Thymus (tissue), 14 donors: Measurements from ENCODE around the gene CREB5. TPM values are rescaled to one million over a fixed set of nuclear protein-coding genes. Genes with fewer than 3 reads are reported as not detected.
A peak's percentile ranks its signal among the peaks of the same experiment; 100 is the strongest.

Source experiments
- DNase-seq, 9 donors: peaks; one replicate each; pipeline ENCODE4 v3.0.0-alpha.2; 2013; ENCODE audit warnings: low spot score in 9 of 9, low read depth in 6 of 9, missing footprints in 1 of 9
- H3K27ac ChIP-seq, 2 donors: one replicate each; pipeline ENCODE4 v1.5.1; 2013; ENCODE audit warnings: control low read depth in 1 of 2, low read depth in 1 of 2, low read length in 1 of 2, mild to moderate bottlenecking in 1 of 2, moderate library complexity in 1 of 2
- H3K27me3 ChIP-seq, 2 donors: one replicate each; pipeline ENCODE4 v1.5.1; 2013; ENCODE audit warnings: low read length in 1 of 2; ENCODE audit not compliant: control insufficient read depth in 2 of 2, insufficient read depth in 1 of 2
- H3K36me3 ChIP-seq, 2 donors: one replicate each; pipeline ENCODE4 v1.5.1; 2013; ENCODE audit warnings: low read length in 1 of 2, mild to moderate bottlenecking in 1 of 2, moderate library complexity in 1 of 2; ENCODE audit not compliant: control insufficient read depth in 2 of 2, insufficient read depth in 2 of 2
- H3K4me1 ChIP-seq, 2 donors: one replicate each; pipeline ENCODE4 v1.5.1; 2013; ENCODE audit warnings: low read length in 2 of 2; ENCODE audit not compliant: control insufficient read depth in 2 of 2, insufficient read depth in 2 of 2
- H3K4me3 ChIP-seq, 2 donors: one replicate each; pipeline ENCODE4 v1.5.1; 2013; ENCODE audit warnings: low read length in 2 of 2, control low read depth in 1 of 2, mild to moderate bottlenecking in 1 of 2
- H3K9me3 ChIP-seq, 2 donors: one replicate each; pipeline ENCODE4 v1.5.1; 2013; ENCODE audit warnings: low read length in 1 of 2, mild to moderate bottlenecking in 1 of 2; ENCODE audit not compliant: control insufficient read depth in 2 of 2, insufficient read depth in 1 of 2
- WGBS: extraction: QIAGEN DNeasy Blood & Tissue Kit; methylation state at CpG from one replicate; pipeline ENCODE4 v1.1.7; 2013; 5-methylcytosine and 5-hydroxymethylcytosine counted together
- long read RNA-seq, 10 donors: transcript quantifications; one replicate each; lab custom pipeline, GENCODE V29; 2026
- polyA plus RNA-seq: library from polyadenylated mRNA; stranded (reverse); fragments of 200-250 nt; gene quantifications from one replicate; pipeline ENCODE4 v1.2.3, GENCODE V29; 2013
- total RNA-seq: library from RNA; stranded (reverse); fragments of 120-200 nt; gene quantifications from one replicate; pipeline ENCODE4 v1.2.4, GENCODE V29; 2013
- donor health status: healthy.

CREB5 gene, protein sequence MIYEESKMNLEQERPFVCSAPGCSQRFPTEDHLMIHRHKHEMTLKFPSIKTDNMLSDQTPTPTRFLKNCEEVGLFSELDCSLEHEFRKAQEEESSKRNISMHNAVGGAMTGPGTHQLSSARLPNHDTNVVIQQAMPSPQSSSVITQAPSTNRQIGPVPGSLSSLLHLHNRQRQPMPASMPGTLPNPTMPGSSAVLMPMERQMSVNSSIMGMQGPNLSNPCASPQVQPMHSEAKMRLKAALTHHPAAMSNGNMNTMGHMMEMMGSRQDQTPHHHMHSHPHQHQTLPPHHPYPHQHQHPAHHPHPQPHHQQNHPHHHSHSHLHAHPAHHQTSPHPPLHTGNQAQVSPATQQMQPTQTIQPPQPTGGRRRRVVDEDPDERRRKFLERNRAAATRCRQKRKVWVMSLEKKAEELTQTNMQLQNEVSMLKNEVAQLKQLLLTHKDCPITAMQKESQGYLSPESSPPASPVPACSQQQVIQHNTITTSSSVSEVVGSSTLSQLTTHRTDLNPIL
- 1.1 TPM for total RNA-seq
- polyA plus RNA-seq = 5.4 TPM
- long read RNA-seq, donor 1, partial matches to known transcripts = 0 of 1 reads
- long read RNA-seq, donor 1, other reads (novel, unspliced or antisense) = 0 of 1 reads
- long read RNA-seq, donor 2 = 0 reads
- long read RNA-seq, donor 3 = 0 reads
- long read RNA-seq, donor 4 = 0 reads
- long read RNA-seq, donor 5, partial matches to known transcripts = 0 of 2 reads
- long read RNA-seq, donor 5, other reads (novel, unspliced or antisense) = 0 of 2 reads
- long read RNA-seq, donor 6, partial matches to known transcripts = 0 of 1 reads
- long read RNA-seq, donor 6, other reads (novel, unspliced or antisense) = 0 of 1 reads
- long read RNA-seq, donor 7 = 0 reads
- long read RNA-seq, donor 8 = 0 reads
- long read RNA-seq, donor 9, partial matches to known transcripts = 0 of 1 reads
- long read RNA-seq, donor 9, other reads (novel, unspliced or antisense) = 0 of 1 reads
- long read RNA-seq, donor 10 = 0 reads

GRCh38 chr7:28411876-28412662 is at the start of gene CREB5:
TSS of gene CREB5 (plus strand) at chr7:28412518. CDS start at chr7:28412915, 397 bp downstream.
- no peaks in the 10 kb centered on the region for H3K9me3 ChIP-seq
- no peak within 1 kb of the TSS for H3K4me3 ChIP-seq
- no peaks in the 10 kb centered on the region for H3K36me3 ChIP-seq
- peaks cover 53 to 74% of the 10 kb centered on the region in 2 donors for H3K27me3 ChIP-seq
- no peak within 1 kb of the TSS for H3K27ac ChIP-seq
- 45% methylated on average over 8 of the region's 8 CpGs for WGBS
- DNase-seq = peak in 1 of 9 donors; percentile 23
- peaks cover 14 to 23% of the 10 kb centered on the region in 2 donors for H3K4me1 ChIP-seq

- Histone ChIP-seq H3K4me3 (no peak overlapping the region), H3K4me1 (no peaks in the 10 kb centered on the region), H3K27ac (no peak overlapping the region), H3K9me3 (peaks cover 0 to 3% of the 10 kb centered on the region in 2 donors), H3K27me3 (no peaks in the 10 kb centered on the region), H3K36me3 (no peaks in the 10 kb centered on the region)
- no peak for DNase-seq
Measured at GRCh38 chr7:28362812-28363211, 49.5 kb upstream of the CREB5 start.

- Histone ChIP-seq H3K27me3 (no peaks in the 10 kb centered on the region), H3K4me1 (no peaks in the 10 kb centered on the region), H3K36me3 (no peaks in the 10 kb centered on the region), H3K27ac (no peak overlapping the region), H3K9me3 (peaks cover 0 to 3% of the 10 kb centered on the region in 2 donors), H3K4me3 (no peak overlapping the region)
- DNase-seq = no peak
- WGBS = 95% methylated on average over 3 of the region's 3 CpGs
Measured at GRCh38 chr7:28364082-28364481, 48.2 kb upstream of the CREB5 start.

- Histone ChIP-seq H3K4me3 (no peak overlapping the region), H3K27me3 (no peaks in the 10 kb centered on the region), H3K27ac (no peak overlapping the region), H3K4me1 (no peaks in the 10 kb centered on the region), H3K9me3 (peaks cover 0 to under 1% of the 10 kb centered on the region in 2 donors), H3K36me3 (no peaks in the 10 kb centered on the region)
- 73% methylated on average over 4 of the region's 4 CpGs for WGBS
- no peak for DNase-seq
Measured at GRCh38 chr7:28369523-28369922, 42.8 kb upstream of the CREB5 start.

DNA sequence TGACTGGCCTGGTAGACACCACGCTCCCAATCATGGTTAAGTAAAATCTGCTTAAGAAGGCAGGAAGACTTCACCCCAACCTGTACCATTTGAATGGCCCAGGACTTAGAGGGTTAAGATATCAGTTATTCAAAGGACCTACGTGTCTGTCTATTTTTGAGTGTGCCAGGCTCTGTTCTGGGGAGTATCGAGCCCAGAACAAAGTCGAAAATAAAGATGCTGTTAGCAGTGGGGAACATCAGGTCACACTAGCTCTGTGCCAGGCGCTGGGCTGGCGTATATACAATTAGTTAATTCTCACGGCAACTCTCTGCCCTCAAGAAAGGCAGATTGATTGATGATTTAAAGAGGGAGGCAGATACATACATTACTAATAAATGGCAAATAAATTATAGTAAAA is 40.5 kb upstream of the CREB5 start:
- no peak for DNase-seq
- Histone ChIP-seq H3K36me3 (no peaks in the 10 kb centered on the region), H3K4me1 (no peaks in the 10 kb centered on the region), H3K27ac (no peak overlapping the region), H3K9me3 (no peaks in the 10 kb centered on the region), H3K4me3 (no peak overlapping the region), H3K27me3 (no peaks in the 10 kb centered on the region)
- 83% methylated on average over 7 of the region's 7 CpGs for WGBS

GRCh38 chr7:28373990-28374389 is 38.3 kb upstream of the CREB5 start:
- DNase-seq = no peak
- H3K9me3 ChIP-seq = no peaks in the 10 kb centered on the region
- WGBS = 97% methylated on average over 3 of the region's 3 CpGs
- no peaks in the 10 kb centered on the region for H3K36me3 ChIP-seq
- no peaks in the 10 kb centered on the region for H3K4me1 ChIP-seq
- H3K4me3 ChIP-seq = no peak overlapping the region
- H3K27ac ChIP-seq = no peak overlapping the region
- no peaks in the 10 kb centered on the region for H3K27me3 ChIP-seq

DNA sequence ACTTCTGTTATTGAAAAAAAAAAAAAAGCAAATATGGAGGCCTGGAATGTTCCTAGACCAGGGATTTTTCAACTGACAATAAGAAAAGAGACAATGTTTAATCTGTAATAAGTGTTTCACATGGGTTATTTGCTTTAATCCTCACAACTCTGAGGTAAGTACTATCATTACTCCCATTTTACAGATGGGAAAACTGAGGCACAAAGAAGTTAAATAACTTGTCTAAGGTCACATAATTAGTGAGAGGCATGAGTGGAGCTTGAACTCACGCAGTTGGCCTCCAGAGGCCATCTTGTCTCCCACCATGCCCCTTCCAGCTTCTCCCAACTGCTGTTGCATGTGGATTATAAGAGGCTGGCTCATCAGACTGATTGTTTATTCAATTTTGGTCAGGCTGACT is 36.6 kb upstream of the CREB5 start:
- H3K9me3 ChIP-seq = no peaks in the 10 kb centered on the region
- no peak for DNase-seq
- 89% methylated on average over 1 of the region's 1 CpG for WGBS
- no peak overlapping the region for H3K4me3 ChIP-seq
- no peaks in the 10 kb centered on the region for H3K36me3 ChIP-seq
- H3K4me1 ChIP-seq = no peaks in the 10 kb centered on the region
- no peak overlapping the region for H3K27ac ChIP-seq
- no peaks in the 10 kb centered on the region for H3K27me3 ChIP-seq

- H3K9me3 ChIP-seq = no peaks in the 10 kb centered on the region
- DNase-seq = no peak
- no peaks in the 10 kb centered on the region for H3K36me3 ChIP-seq
- no peak overlapping the region for H3K27ac ChIP-seq
- 96% methylated on average over 2 of the region's 2 CpGs for WGBS
- no peaks in the 10 kb centered on the region for H3K27me3 ChIP-seq
- no peaks in the 10 kb centered on the region for H3K4me1 ChIP-seq
- no peak overlapping the region for H3K4me3 ChIP-seq
Measured at GRCh38 chr7:28376634-28377033, 35.7 kb upstream of the CREB5 start.
